ENCODE results near the gene HIF3A.

GRCh38 chr19:46330319-46330918 is 33.6 kb downstream of the HIF3A start:
- TF ChIP-seq, protein P1, sequence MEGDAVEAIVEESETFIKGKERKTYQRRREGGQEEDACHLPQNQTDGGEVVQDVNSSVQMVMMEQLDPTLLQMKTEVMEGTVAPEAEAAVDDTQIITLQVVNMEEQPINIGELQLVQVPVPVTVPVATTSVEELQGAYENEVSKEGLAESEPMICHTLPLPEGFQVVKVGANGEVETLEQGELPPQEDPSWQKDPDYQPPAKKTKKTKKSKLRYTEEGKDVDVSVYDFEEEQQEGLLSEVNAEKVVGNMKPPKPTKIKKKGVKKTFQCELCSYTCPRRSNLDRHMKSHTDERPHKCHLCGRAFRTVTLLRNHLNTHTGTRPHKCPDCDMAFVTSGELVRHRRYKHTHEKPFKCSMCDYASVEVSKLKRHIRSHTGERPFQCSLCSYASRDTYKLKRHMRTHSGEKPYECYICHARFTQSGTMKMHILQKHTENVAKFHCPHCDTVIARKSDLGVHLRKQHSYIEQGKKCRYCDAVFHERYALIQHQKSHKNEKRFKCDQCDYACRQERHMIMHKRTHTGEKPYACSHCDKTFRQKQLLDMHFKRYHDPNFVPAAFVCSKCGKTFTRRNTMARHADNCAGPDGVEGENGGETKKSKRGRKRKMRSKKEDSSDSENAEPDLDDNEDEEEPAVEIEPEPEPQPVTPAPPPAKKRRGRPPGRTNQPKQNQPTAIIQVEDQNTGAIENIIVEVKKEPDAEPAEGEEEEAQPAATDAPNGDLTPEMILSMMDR (IDR thresholded peaks at IDR 0.05), result no peak
- no peak for TF ChIP-seq POLR2A (IDR thresholded peaks at IDR 0.05)
